NT2/D1 (cell line): ENCODE measurements around the gene AHNAK2.

Experiments
- DNase-seq: peaks from one replicate; pipeline ENCODE4 v3.0.0-alpha.2; 2011; ENCODE audit warnings: low read depth, low spot score
- H3K27me3 ChIP-seq: 2 replicates; pipeline ENCODE4 v1.6.0; 2011; ENCODE audit warnings: mild to moderate bottlenecking; ENCODE audit not compliant: insufficient read length, insufficient read depth
- H3K36me3 ChIP-seq: 2 replicates; pipeline ENCODE4 v1.6.1; 2011; ENCODE audit warnings: mild to moderate bottlenecking, low read length, mixed read lengths; ENCODE audit not compliant: insufficient read depth, insufficient read length
- H3K4me1 ChIP-seq: 2 replicates; pipeline ENCODE4 v1.5.1; 2011; ENCODE audit not compliant: insufficient read depth, insufficient read length
- H3K4me3 ChIP-seq: 2 replicates; pipeline ENCODE4 v1.5.1; 2011; ENCODE audit warnings: low read depth; ENCODE audit not compliant: insufficient read length
- H3K9ac ChIP-seq: 2 replicates; pipeline ENCODE4 v1.6.0; 2011; ENCODE audit warnings: low read depth; ENCODE audit not compliant: insufficient read length
- H3K9me3 ChIP-seq: 2 replicates; pipeline ENCODE4 v1.5.1; 2011; ENCODE audit warnings: mild to moderate bottlenecking, low read length; ENCODE audit not compliant: insufficient read depth
- SUZ12 ChIP-seq: IDR thresholded peaks from 2 replicates; pipeline ENCODE4 v1.6.1; 2011; ENCODE audit not compliant: insufficient read length, insufficient read depth; ENCODE audit errors: extremely low read depth
- YY1 ChIP-seq: IDR thresholded peaks from 2 replicates; pipeline ENCODE4 v1.6.1; 2011; ENCODE audit not compliant: insufficient read length, insufficient read depth
- ZNF274 ChIP-seq: IDR thresholded peaks from 2 replicates; pipeline ENCODE4 v1.6.1; 2011; ENCODE audit warnings: mild to moderate bottlenecking, low read depth, low read length

Gene AHNAK2

GRCh38 chr14:104889375-104889757 is 88.8 kb downstream of the AHNAK2 start:
- Histone ChIP-seq H3K9me3 (no peaks in the 10 kb centered on the region), H3K4me1 (no peaks in the 10 kb centered on the region), H3K4me3 (no peak overlapping the region), H3K36me3 (peaks cover 41% of the 10 kb centered on the region), H3K9ac (no peak overlapping the region), H3K27me3 (no peaks in the 10 kb centered on the region)
- no peak for DNase-seq
- TF ChIP-seq ZNF274 (no peak), YY1 (no peak), SUZ12 (no peak)

GRCh38 chr14:104888489-104889374 is 89.4 kb downstream of the AHNAK2 start:
- Histone ChIP-seq H3K9ac (no peak overlapping the region), H3K4me3 (no peak overlapping the region), H3K9me3 (no peaks in the 10 kb centered on the region), H3K27me3 (no peaks in the 10 kb centered on the region), H3K4me1 (no peaks in the 10 kb centered on the region), H3K36me3 (peaks cover 38% of the 10 kb centered on the region)
- no peak for TF ChIP-seq YY1
- no peak for TF ChIP-seq SUZ12
- TF ChIP-seq ZNF274 = no peak
- no peak for DNase-seq

GRCh38 chr14:104887623-104888488 is 90.3 kb downstream of the AHNAK2 start:
- TF ChIP-seq SUZ12 (no peak), ZNF274 (no peak), YY1 (no peak)
- no peaks in the 10 kb centered on the region for H3K27me3 ChIP-seq
- peaks cover under 1% of the 10 kb centered on the region for H3K4me1 ChIP-seq
- H3K9ac ChIP-seq = no peak overlapping the region
- no peak overlapping the region for H3K4me3 ChIP-seq
- no peaks in the 10 kb centered on the region for H3K9me3 ChIP-seq
- no peak for DNase-seq
- H3K36me3 ChIP-seq = peaks cover 41% of the 10 kb centered on the region
